HG03521 (cell line): ENCODE data around the gene MEN1.

ENCODE experiments used
- ATAC-seq: cut with Tn5 transposase; IDR thresholded peaks from one replicate; pipeline ENCODE4 v1.9.1; 2021; ENCODE audit warnings: mild to moderate bottlenecking, moderate library complexity; ENCODE audit not compliant: unreplicated experiment

Gene MEN1

DNA sequence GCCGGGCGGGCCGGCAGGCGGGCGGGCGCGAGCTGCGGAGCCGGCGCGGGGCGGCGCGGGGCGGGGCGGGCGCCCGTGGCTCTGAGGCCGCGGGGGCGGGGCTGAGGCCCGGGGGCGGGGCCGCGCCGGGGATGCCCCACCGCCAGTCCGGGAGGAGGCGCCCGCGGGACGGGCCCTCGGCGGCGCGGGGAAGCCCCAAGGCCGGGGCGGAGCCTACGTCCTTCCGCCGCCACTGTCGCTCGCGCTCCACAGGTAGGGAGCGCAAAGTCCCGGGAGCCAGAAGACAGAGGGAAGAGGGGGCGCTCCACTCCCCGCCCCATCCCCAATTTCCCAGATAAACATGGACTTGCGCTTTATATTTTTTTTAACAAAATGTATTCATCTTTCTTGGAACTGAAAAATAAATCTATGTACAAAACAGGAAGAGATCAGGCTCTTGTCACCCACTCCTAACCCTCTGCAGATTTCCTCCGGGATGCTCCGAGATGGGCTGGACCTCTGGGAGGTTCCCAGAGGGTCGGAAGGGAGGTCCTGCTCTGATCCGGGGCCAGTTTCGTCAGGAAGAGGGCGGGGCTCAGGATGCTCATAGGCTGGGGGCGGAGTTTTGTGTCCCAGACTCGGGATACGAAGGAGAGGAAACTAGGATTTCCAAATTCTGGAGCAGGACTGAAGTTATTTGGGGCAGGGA, 7.0 kb downstream of the MEN1 start, which contains the start of gene MAP4K2:
Gene MAP4K2 (minus strand): TSS at position 57 of the 688 bp plus-strand sequence. CDS start 65 bp downstream, outside the sequence.
- peak; percentile 73 for ATAC-seq

DNA sequence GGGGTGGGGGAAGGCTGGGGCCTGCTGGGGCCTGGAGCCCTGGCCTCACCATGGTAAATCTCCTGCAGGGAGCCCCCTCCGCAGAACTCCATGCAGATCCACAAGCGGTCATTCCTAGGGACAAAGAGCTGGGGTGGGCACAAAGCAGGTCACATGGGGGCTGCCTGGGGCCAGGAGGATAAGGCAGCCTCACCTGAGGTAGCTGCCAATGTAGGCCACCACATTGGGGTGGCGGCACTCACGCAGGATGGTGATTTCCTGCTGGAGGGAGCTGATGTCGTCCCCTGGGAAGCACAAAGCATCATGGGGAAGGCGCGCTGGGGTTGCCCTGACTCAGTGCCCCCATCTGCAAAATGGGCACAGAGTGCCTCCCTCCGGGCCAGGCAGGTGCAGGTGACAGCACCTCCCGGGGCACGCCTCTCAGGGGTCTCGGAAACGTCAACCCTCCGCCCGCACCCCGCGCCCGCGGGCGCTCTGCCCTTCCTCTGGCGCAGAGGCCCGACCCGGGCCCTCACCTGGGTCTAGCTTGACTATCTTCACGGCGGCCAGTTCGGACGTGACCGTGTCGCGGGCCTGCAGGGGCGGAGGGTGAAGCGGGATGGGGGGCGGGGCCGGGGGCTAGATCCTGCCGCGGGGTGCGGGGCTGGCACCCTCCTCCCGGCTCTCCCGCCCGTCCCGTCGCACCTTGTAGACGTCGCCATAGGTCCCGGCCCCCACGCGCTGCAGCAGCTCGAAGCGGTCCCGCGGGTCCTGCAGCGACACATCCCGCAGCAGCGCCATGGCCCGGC, 7.8 kb downstream of the MEN1 start:
- peak; percentile 25 for ATAC-seq

- no peak for ATAC-seq
Measured at GRCh38 chr11:64801561-64802369, 8.6 kb downstream of the MEN1 start.

DNA sequence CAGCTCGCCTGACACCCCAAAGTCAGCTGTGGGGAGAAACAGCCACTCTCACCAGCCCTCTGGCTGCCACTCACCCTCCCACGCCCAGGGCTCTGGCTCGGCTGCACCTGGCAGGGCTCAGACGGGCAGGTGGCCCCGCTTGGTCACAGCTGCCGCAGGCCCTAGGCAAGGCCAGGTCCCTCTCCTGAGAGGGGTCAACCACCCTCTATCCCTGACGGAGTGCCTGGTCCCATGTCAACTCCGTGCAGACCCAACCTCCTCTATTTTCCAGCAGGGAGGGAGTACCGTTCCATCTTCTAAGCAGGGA, 9.2 kb downstream of the MEN1 start:
- ATAC-seq, result no peak

DNA sequence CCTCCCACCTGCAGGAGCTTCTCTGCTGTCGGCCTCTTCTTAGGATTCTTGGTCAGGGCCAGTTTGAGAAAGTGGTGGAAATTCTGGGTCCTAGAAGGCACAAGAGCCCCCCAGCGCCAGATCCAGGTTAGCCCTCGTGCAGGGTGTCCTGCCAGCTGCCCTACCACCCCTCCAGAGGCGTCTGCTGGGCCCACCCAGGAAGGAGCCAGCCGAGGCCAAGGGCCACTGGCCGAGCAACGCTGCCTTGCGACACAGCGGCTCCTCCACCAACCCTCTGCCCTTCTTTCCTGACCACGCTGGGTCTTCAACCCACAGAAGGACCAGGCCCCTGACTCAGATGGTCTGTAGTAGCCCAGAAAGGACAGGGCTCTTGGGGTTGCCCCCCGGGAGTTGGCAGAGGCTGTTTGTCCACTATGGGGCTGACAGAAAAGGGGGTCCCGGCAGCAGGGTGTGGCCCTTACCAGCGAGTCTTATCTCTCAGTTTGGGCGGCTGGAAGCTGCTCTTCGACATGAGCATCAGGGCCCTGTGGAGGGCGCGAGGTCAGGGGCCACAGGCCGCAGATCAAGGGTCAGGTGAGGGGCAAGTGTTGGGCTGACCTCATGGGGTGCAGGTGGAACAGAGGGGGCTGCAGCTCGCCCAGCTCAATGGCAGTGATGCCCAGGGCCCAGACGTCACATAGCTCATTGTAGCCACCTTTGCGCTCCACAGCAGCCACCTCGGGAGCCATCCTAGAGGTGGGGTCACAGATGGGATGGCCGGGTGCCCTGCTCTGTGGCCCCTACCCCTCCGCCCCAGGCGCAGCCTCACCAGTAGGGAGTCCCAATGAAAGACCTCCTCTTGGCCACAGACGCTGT, 9.8 kb downstream of the MEN1 start:
- ATAC-seq, result no peak

DNA sequence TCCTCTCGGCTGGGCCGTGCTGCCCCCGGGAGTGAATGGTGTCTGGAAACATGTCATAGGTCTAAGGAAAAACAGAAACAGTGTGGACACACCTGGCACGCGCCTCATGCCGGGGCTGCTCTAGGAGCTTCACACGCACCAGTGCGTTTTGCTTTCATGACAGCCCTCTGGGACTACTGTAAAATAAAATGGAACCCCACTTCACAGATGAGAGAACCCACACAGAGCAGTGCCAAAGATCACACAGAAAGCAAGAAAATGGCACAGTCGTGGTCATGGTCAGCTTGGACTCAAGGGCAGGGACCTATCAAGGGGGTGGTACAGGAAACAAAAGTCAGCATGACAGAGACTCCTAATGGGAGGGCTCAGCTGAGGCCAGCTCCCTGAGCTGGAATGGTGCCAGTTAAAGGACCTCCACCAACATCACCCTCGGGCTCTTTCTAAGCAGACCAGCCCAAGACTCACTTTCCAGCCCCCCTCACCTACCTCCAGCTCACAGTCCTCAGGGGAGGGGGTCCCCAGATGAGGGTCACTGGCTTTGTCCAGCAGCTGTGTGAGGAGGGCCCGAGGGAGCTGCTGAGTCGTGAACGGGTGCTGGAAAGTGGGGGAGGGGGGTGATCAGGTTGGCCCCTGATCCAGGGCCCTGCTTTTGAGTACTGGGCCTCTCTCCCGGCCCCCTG, 10.6 kb downstream of the MEN1 start:
- ATAC-seq, result no peak

DNA sequence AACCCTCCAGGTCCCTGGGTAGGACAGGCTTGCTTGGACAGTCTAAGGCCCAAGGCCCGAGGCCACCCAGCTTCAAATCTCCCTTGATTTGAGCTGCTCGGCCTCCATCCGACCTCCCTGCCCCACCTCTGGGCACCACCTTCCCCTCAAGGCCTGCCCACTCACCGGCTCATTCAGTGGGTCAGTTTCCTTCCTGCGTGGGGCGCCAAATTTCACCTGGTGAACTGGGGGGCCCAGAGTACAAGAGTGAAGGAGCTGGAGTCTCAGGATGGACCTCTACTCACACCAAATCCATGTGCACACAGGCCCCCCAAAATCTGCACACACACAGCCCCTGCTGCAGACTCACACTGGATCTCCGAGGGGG, 11.1 kb downstream of the MEN1 start:
- ATAC-seq, result no peak

GRCh38 chr11:64796757-64797541, 13.4 kb downstream of the MEN1 start:
- ATAC-seq, result no peak

- no peak for ATAC-seq
Measured at GRCh38 chr11:64796047-64796756, 14.1 kb downstream of the MEN1 start.

- ATAC-seq, result no peak
Measured at GRCh38 chr11:64794526-64794925, 15.8 kb downstream of the MEN1 start.

- ATAC-seq, result no peak
Measured at GRCh38 chr11:64793271-64794160, 16.8 kb downstream of the MEN1 start.

DNA sequence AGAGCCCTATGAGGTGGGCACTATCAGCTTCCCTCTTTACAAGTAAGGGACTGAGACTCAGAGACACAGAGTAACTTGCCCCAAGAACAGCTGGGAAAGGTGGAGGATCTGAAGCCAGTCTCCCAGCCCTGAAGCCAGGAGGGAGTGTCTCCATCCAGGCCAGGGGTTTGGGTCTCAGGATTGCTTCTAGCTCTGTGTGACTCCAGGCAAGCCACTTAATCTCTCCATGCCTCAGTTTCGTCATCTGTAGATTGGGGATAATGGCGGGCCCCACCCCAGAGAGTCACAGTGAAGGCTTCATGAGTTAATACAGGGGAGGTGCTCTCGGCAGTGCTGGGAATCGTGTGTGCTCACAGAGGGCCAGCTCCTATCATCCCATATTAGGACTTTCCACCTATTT, 17.9 kb downstream of the MEN1 start:
- no peak for ATAC-seq

DNA sequence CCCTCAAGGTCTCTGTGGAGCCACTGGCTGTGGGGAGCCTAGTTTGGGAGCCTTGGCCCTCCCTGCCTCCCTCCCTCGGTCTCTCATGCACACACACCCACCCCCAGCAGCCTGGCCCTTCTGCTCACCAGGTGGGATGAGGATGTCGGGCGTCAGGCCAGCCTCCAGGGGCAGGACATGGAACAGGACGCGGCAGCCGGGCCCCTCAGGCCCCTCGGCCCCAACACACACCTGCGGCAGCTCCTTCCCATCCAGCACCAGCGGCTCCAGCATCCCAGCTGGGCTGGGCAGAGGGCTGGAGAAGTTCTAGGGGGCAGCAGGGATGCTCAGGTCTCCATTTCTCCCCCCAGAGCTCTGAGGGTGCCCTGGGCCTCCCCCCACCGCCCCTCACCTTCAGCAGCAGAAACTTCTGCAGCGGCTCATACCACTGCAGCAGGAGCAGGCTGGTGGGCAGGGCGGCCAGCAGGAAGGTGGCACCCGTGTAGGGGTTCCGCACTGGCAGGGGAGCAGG, 18.5 kb downstream of the MEN1 start:
- ATAC-seq, result no peak

DNA sequence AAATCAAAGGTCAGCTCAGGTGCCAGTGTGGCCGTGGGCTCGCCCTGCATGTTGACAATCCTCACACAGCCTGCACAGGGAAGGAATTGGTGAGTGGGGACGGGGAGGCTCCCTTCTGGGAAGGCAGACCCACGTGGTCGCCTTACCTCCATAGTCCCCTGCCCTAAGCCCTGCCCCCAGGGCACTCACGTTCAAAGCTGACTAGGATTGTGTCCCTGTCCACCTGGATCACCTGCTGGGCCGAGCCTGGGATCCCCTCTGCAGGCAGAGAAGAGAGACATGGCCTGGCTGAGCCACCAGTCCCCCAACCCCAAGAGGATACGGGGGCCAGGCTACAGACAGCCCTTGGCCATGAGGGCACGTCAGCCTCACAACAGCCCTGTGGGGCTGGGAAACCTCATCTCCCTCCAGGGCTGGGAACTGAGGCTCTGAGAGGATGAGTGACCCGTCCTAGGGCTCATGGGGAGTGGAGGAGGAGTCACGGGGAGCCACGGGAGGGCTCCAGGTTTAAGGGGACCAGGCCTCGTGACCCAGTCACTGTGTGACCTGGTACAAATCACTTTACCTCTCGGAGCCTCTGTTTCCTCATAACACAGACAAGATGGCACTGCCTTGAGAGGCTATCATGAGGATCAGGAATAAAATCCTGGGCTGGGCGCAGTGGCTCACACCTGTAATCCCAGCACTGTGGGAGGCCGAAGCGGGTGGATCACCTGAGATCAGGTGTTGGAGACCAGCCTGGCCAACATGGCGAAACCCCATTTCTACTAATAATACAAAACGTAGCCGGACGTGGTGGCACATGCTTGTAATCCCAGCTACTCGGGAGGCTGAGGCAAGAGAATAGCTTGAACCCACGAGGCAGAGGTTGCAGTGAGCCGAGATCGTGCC, 19.9 kb downstream of the MEN1 start:
- ATAC-seq, result no peak

DNA sequence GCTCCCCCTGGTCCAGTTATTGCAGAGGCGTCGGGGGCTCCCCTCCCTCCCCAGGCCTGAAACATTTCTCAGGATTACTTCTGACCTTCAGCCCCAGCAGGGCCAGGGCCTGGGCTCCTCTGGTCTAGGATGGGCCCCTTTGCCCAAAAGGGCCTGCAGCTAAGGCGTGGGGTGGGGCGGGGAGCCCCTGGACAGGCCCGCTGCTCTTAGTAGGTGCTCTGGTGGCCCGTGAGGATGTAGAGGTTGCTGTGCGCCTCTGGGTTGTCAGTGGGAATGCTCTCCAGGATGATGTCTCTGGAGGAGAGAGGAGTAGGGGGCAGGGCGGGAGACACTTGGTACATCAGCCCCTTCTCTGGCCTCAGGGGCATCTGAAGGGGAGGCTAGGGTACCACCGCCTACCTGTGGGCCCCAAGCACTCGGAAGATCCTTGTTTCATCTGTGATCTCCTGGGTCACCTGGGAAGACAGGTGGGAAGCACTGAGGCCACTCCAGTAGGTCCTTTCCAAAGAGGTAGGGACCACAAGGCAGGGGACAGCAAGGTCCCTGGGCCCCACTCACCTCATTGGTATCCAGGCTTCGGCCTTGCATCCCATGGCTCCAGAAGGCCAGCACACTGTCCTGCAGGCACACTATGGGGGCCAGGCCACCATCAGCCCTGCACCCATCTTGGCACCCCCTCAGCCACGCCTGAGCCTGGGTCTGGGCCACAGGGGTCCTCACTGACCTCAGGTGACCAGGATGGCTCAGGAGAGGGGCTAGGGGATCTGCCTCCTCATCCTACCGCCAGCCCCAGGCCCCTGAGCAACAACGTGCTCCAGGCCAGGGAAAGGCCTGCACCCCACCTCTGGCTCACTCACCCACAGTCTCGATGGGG, 20.8 kb downstream of the MEN1 start:
- no peak for ATAC-seq
